Jurkat, Clone E6-1 (cell line): ENCODE results near the gene PLLP.
A peak's percentile ranks its signal among the peaks of the same experiment; 100 is the strongest.
"Not testable (repeated sequence)": the region's sequence is repeated elsewhere in the genome, so short reads cannot be mapped to it uniquely, and the experiment has no call there.

Experiments
- DNase-seq: peaks from one replicate; pipeline ENCODE4 v3.0.0-alpha.2; 2011; ENCODE audit warnings: low read depth, low spot score
- H3K4me3 ChIP-seq: 2 replicates; pipeline ENCODE4 v1.5.1; 2011; ENCODE audit warnings: mild to moderate bottlenecking, low read length, control low read depth, moderate library complexity

The PLLP gene

GRCh38 chr16:57279780-57280638 lies 4.5 kb downstream of the PLLP start:
- H3K4me3 ChIP-seq = no peak overlapping the region
- no peak for DNase-seq

GRCh38 chr16:57278494-57278893 lies 6.0 kb downstream of the PLLP start:
- H3K4me3 ChIP-seq = no peak overlapping the region
- DNase-seq = no peak

GRCh38 chr16:57277586-57277985 lies 6.9 kb downstream of the PLLP start:
- peak; percentile 93 for DNase-seq

GRCh38 chr16:57276596-57276995 lies 7.9 kb downstream of the PLLP start:
- no peak for DNase-seq
- no peak overlapping the region for H3K4me3 ChIP-seq

More at GRCh38 chr16:57277586-57277985, 6.9 kb downstream of the PLLP start:
- no peak overlapping the region for H3K4me3 ChIP-seq

GRCh38 chr16:57275946-57276345 lies 8.5 kb downstream of the PLLP start:
- DNase-seq = not testable (repeated sequence)

GRCh38 chr16:57273826-57274225 lies 10.6 kb downstream of the PLLP start:
- no peak for DNase-seq
- no peak overlapping the region for H3K4me3 ChIP-seq

More at GRCh38 chr16:57275946-57276345, 8.5 kb downstream of the PLLP start:
- not testable (repeated sequence) for H3K4me3 ChIP-seq

GRCh38 chr16:57273359-57273758 lies 11.1 kb downstream of the PLLP start:
- no peak overlapping the region for H3K4me3 ChIP-seq
- DNase-seq = no peak

- no peak for DNase-seq
- no peak overlapping the region for H3K4me3 ChIP-seq
Measured at GRCh38 chr16:57271867-57272495, 12.5 kb downstream of the PLLP start.

- DNase-seq = no peak
Measured at GRCh38 chr16:57271063-57271345, 13.5 kb downstream of the PLLP start.

GRCh38 chr16:57270221-57271062 lies 14.0 kb downstream of the PLLP start:
- DNase-seq = no peak
- H3K4me3 ChIP-seq = no peak overlapping the region

More at GRCh38 chr16:57271063-57271345, 13.5 kb downstream of the PLLP start:
- H3K4me3 ChIP-seq = no peak overlapping the region

- DNase-seq = no peak
- no peak overlapping the region for H3K4me3 ChIP-seq
Measured at GRCh38 chr16:57268804-57269800, 15.4 kb downstream of the PLLP start.

- not testable (repeated sequence) for DNase-seq
- H3K4me3 ChIP-seq = peak overlapping the region; percentile 29
Measured at GRCh38 chr16:57267343-57267742, 17.1 kb downstream of the PLLP start.

GRCh38 chr16:57266531-57267260 lies 17.8 kb downstream of the PLLP start:
- peak; percentile 94 for DNase-seq
- peak overlapping the region; percentile 29 for H3K4me3 ChIP-seq

GRCh38 chr16:57265850-57266530 lies 18.5 kb downstream of the PLLP start:
- no peak for DNase-seq
- H3K4me3 ChIP-seq = no peak overlapping the region; the same call in 1 of the 2 replicates

GRCh38 chr16:57264950-57265371 lies 19.5 kb downstream of the PLLP start:
- DNase-seq = no peak
- no peak overlapping the region for H3K4me3 ChIP-seq

GRCh38 chr16:57264381-57264780 lies 20.1 kb downstream of the PLLP start:
- DNase-seq = no peak
- no peak overlapping the region for H3K4me3 ChIP-seq

- DNase-seq = no peak
Measured at GRCh38 chr16:57263541-57264351, 20.7 kb downstream of the PLLP start.

More at GRCh38 chr16:57263541-57264351, 20.7 kb downstream of the PLLP start:
- H3K4me3 ChIP-seq = no peak overlapping the region
